NCI-H1436 treated with DMSO at 0.1 percent for 48 hours (cell line): ENCODE results near the gene PIAS1.
"Not testable (repeated sequence)": the region's sequence is repeated elsewhere in the genome, so short reads cannot be mapped to it uniquely, and the experiment has no call there.

Source experiments
- DNase-seq: peaks from one replicate; lab custom pipeline; 2025; lab: John Stamatoyannopoulos, UW

Gene PIAS1

GRCh38 chr15:68220489-68220888 lies 166.4 kb downstream of the PIAS1 start:
- no peak for DNase-seq

- DNase-seq: no peak
Measured at GRCh38 chr15:68220967-68221366, 166.9 kb downstream of the PIAS1 start.

- not testable (repeated sequence) for DNase-seq
Measured at GRCh38 chr15:68221530-68222431, 167.7 kb downstream of the PIAS1 start.

DNA sequence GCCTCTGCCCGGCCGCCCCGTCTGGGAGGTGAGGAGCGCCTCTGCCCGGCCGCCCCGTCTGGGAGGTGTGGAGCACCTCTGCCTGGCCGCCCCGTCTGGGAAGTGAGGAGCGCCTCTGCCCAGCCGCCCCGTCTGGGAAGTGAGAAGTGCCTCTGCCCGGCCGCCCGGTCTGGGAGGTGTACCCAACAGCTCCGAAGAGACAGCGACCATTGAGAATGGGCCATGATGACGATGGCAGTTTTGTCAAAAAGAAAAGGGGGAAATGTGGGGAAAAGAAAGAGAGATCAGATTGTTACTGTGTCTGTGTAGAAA lies 168.3 kb downstream of the PIAS1 start:
- not testable (repeated sequence) for DNase-seq

DNA sequence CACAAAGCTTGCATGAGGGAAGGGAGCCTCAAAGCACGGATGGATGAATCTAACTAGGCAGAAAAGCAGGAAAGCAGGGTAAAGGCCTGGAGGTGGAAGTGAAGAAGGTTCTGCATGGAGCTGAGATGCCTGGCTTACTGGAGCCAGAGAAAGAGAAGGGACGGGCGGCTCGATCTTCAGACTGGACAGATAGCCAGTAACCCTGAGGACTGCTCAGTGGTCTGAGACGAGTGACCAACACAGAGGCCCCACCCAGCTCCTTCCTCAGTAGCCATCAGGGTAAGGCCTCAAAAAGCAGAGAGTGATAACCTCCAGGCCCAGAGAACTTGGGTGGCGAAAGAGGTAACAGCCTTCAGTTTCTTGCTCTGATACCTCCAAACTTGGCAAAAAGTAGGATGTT lies 169.1 kb downstream of the PIAS1 start:
- DNase-seq: no peak

GRCh38 chr15:68224108-68224507 lies 170.0 kb downstream of the PIAS1 start:
- DNase-seq: no peak

DNA sequence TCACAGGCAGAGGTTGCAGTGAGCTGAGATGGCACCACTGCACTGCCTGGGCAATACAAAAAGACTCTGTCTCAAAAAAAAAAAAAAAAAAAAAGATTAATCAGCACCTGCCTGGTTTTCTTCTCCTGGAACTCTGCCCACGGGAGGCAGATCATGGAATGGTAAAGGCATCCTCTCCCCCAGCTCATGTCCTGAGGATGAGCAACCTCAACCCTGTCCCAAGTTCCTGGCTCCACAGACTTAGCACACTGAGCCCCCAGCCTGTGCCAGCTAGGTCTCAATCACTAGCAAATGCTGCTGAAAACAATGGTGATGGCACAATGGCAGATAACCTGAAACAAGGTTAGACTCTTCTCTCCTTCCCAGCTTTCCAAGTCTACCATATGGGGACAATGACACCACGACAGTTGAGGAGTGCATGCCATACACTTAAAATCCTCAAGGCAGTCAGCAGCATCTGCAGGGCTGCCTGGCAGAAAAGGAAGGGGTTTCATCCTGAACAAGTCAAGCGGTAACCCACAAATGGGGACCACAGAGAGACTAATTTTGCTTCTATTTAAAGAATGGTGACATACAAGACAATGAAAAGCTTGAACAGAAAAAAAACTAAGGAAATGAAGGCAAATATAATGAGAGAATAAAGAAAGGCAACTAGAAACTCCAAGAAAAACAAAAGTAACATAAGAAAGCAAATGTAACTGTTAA lies 170.6 kb downstream of the PIAS1 start:
- no peak for DNase-seq

DNA sequence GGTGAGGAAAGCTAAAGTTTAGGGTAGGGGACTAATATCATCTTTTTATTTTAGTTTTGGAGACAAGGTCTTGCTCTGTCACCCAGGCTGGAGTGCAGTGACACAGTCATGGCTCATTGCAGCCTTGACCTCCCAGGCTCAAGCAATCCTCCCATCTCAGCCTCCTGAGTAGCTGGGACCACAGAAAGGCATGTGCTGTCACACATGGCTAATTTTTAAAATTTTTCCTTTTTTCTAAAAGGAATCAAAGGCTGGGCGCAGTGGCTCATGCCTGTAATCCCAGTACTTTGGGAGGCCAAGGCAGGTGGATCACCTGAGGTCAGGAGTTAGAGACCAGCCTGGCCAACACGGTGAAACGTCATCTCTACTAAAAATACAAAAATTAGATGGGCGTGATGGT lies 171.3 kb downstream of the PIAS1 start:
- not testable (repeated sequence) for DNase-seq

DNA sequence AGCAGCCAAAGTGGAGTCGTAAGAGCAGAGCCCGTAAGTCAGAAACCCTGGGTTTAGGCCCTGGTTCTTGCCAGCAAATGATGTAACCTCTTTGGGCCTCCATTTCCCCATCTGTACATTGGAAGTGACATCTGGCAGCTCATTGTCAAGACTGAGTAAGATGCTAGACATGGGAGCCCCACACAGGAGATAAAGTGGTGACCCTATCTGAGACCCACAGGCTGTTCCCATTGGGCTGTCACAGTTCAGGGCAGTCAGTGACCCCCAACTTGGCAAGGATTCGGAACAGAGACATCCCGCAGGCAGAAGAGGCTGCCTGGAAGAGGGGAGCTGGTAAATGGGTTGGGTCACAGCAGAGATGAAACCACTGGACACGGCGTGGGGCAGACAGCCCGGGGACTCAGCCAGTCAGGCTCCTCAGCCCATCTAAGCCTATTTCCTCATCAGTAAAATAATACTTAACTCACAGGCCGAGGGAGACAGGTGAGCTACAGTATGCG lies 173.6 kb downstream of the PIAS1 start:
- DNase-seq: no peak

GRCh38 chr15:68228143-68228970 lies 174.2 kb downstream of the PIAS1 start:
- no peak for DNase-seq

GRCh38 chr15:68228971-68229385 lies 174.9 kb downstream of the PIAS1 start:
- no peak for DNase-seq

- DNase-seq: no peak
Measured at GRCh38 chr15:68229386-68230156, 175.5 kb downstream of the PIAS1 start, which contains the start of gene CLN6. CLN6 (minus strand) TSS chr15:68229728; CDS start chr15:68229584, 144 bp downstream.

DNA sequence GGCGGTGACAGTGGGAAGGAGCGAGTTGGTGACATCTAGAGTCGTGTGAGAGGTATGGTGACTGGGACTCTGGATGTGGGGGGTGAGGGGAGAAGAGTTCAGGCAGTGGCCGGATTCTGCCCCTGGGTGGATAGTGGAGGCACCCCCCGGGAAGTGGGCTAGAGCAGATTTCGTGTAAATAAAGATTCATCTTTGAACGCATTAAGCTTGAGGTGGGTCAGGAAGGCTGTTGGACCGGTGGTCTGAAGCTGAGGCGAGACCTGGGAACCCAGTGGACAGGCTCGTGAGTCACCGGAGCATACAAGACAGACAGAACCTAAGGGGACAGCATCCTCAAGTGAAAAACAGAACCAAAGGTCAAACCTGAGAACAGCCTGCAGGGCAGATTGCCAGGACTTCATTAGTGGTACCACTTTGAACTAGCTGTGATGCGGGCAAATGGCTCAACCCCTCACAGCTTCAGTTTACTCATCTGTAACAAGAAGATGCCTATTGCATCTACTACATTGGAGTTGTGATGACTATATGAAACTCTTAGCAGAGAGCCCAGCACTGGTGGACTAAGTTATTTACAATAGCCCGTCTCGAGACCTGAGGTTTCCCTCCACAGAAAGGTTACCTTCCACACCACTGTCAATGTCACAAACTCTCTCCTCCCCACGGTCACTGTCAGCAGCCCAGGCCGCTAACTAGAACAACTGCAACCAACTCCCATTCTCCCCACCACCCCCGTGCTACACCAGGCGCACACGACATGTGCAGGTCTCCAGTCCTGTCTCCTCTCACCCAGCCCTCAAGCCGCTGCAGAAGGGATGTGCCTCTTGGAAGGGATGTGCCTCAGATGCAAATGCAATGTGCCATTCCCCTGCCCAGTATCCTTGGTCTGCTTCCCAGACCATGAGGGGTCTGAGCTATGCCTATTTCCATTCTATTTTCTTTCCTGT lies 176.3 kb downstream of the PIAS1 start:
- DNase-seq: no peak

DNA sequence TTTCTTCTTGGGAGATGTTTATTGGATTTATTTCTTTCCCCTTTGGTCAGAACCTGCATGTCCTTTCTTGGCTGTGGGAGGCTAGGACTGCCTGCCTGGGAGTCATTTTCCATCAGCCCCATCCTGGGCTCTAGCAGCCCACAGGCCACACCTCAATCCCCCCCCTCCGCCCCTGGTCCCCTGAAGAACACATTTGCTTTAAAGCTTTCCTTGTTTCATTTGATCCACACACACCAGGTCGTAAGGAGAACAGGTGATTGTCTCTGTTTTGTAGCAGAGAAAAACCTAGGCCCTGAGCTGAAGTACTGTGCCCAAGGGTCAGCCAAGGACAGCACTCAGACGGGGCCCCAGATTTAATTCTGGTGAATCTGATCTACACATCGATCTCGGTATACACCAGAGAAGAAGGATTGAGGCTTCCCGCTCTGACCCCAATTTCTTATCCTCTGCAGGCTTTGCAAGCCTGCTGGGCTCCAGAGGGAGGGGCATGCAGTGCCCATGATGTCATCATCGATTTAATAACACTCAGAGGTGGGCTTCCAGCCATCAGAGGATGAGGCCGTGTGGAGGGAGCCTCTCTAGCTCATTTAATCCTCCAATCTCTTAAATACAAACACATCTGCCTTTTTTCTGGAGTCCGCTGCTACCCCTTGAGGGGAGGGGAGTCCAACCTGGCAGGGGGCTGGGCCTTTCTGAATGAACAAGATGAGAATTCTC lies 177.1 kb downstream of the PIAS1 start:
- DNase-seq: no peak

DNA sequence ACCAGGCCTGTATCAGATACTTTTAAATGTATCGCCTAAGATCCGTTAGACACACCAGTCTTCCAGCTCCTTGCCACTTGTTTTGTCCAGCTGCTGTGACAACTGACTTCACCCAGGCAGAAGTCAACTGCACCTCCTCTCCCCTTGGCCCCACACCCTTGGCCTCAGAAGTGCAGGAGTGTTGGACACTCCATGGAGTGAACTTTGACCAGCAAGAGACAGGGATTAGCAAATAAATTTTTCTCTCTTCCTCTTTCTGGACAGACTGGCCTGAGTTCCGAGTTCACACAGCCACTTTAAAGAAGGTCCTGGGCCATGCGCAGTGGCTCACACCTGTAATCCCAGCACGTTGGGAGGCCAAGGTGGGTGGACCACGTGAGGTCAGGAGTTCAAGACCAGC lies 178.3 kb downstream of the PIAS1 start:
- no peak for DNase-seq

GRCh38 chr15:68232937-68233336 lies 178.8 kb downstream of the PIAS1 start:
- no peak for DNase-seq

DNA sequence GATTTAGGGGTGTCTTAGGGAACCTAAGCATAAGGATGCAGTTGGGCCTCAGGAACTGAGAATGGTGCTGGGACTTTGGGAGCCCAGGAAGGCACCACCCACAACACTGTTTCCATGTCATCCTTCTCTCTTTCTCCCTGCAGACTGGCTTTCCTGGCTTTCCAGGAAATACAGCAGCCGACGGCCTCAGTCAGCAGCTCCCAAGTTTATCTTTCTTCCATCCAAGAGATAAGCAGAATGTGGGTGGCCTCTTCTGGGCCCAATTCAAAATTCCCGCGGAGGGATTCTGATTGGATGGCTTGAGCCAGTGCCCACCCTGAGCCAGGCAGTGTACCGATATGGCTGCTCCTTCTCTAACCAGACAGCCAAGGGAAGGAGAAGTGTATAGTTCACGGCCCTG lies 179.9 kb downstream of the PIAS1 start:
- no peak for DNase-seq

DNA sequence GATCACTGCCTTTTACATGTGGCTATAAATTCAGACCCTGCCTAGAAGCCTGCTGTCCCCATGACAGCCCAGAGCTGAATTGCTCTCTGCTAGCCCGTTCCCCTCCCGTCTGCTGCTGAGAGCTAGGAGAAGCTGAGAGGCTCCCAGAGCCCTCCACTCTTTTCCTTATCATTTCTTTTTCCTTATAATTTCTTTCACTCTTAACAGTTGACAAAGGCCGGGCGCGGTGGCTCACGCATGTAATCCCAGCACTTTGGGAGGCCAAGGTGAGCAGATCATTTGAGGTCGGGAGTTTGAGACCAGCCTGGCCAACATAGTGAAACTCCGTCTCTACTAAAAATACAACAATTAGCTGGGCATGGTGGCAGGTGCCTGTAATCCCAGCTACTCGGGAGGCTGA lies 180.4 kb downstream of the PIAS1 start:
- DNase-seq: not testable (repeated sequence)

DNA sequence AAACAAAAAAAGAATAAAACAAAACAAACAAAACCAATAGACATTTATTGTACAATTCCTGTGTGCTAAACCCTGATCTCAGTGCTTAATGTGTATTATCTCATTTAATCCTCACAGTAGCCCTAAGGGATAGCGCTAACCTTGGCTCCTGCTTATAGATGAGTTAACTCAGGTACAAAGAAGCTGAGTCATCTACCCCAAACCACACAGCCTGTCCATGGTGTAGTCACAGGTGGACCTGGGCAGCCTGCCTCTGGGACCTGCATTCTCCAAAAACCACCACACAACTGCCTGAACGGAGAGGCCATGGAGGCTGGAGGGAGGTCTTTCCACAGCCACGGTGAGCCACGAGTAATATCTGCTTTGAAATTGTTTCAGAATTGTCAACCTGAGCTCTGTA lies 180.9 kb downstream of the PIAS1 start:
- no peak for DNase-seq

DNA sequence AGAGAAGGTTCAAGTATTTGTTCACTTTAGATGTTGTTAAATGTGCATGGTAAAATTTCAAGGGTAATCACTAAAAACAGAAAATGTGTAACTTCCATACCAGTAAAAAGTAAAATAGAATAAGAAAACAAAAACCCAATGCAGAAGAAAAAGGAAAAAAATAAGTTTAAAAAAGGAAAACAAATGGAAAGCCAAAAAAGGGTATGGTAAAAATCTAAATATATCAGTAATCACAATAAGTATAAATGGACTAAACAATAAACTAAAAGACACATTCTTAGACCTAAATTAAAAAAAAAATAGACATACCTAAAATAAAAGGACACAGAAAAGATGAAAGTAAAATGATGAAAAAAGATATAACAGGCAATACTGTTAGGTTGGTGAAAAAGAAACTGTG lies 184.9 kb downstream of the PIAS1 start:
- no peak for DNase-seq
